ENCODE measurements around the gene BAD. TPM values are rescaled to one million over a fixed set of nuclear protein-coding genes. Genes with fewer than 3 reads are reported as not detected.
A peak's percentile ranks its signal among the peaks of the same experiment; 100 is the strongest.

Gene BAD
- total RNA-seq, 1 experiment from 2014 or later, result 67.4 TPM

- TF ChIP-seq CTCF (IDR thresholded peaks at IDR 0.05; ENCODE audit: unreplicated experiment), result peak; percentile 31
- intact Hi-C loops (cut with micrococcal nuclease), result loop anchor here (2.0 kb wide), 3 partner anchors 19 to 59 kb away; partner anchors contain the start of gene PPP1R14B
- H3K27me3 Mint-ChIP-seq (ENCODE audit: insufficient read depth, unreplicated experiment), result no peaks in the 10 kb centered on the region
- BruUV-seq (replicated peaks), result no TSS peak
- CTCF ChIA-PET, result interaction anchor here (0.6 to 2.3 kb wide), 3 partner anchors 26 to 243 kb away, joined by 4 to 6 read pairs (median 5); no protein-coding TSS in a partner anchor
- H3K27ac Mint-ChIP-seq (ENCODE audit: low read depth, unreplicated experiment), result peak overlapping the region; percentile 96
- H3K9me3 Mint-ChIP-seq (ENCODE audit: unreplicated experiment), result no peaks in the 10 kb centered on the region
- peaks cover 16% of the 10 kb centered on the region for H3K4me1 Mint-ChIP-seq (ENCODE audit: insufficient read depth, unreplicated experiment)
- H3K36me3 Mint-ChIP-seq (ENCODE audit: insufficient read depth, unreplicated experiment), result peaks cover 38% of the 10 kb centered on the region
- DNase-seq (ENCODE audit: unreplicated experiment), result peak; percentile 63
- POLR2A ChIA-PET, result interaction anchor here (0.7 to 5.8 kb wide), 14 partner anchors 11 to 121 kb away, joined by 3 to 107 read pairs (median 11); partner anchors contain the start of genes BAD, FKBP2, NUDT22 and PLCB3
- peak overlapping the region; percentile 99 for H3K4me3 Mint-ChIP-seq (ENCODE audit: unreplicated experiment)
These were observed 21.5 kb upstream of the BAD start for GRCh38 chr11:64305691-64306562.

- Mint-ChIP-seq H3K4me3 (ENCODE audit: unreplicated experiment) (peak within 1 kb of the TSS; percentile 99), H3K27ac (ENCODE audit: low read depth, unreplicated experiment) (peak within 1 kb of the TSS; percentile 96), H3K36me3 (ENCODE audit: insufficient read depth, unreplicated experiment) (peaks cover 36% of the 10 kb centered on the region), H3K27me3 (ENCODE audit: insufficient read depth, unreplicated experiment) (no peaks in the 10 kb centered on the region), H3K4me1 (ENCODE audit: insufficient read depth, unreplicated experiment) (peaks cover 18% of the 10 kb centered on the region), H3K9me3 (ENCODE audit: unreplicated experiment) (no peaks in the 10 kb centered on the region)
- POLR2A ChIA-PET, result interaction anchor here (0.5 to 5.8 kb wide), 22 partner anchors 12 to 1551 kb away, joined by 3 to 107 read pairs (median 6); partner anchors contain the start of genes BAD, FKBP2, NUDT22 and PLCB3
- no peak for TF ChIP-seq CTCF (IDR thresholded peaks at IDR 0.05; ENCODE audit: unreplicated experiment)
- intact Hi-C loops (cut with micrococcal nuclease), result loop anchor here (2.0 kb wide), 3 partner anchors 18 to 58 kb away; partner anchors contain the start of gene PPP1R14B
- CTCF ChIA-PET, result interaction anchor here (0.7 to 5.1 kb wide), 20 partner anchors 8 to 129 kb away, joined by 3 to 96 read pairs (median 7); partner anchors contain the start of genes BAD, FERMT3, GPR137 and PLCB3
- peak; percentile 98 for DNase-seq (ENCODE audit: unreplicated experiment)
- no TSS peak for BruUV-seq (replicated peaks)
These were observed 20.7 kb upstream of the BAD start, which contains the start of gene ESRRA for GRCh38 chr11:64305075-64305690. Gene ESRRA (plus strand): TSS chr11:64305524. CDS start chr11:64307180, 1,656 bp downstream.

GRCh38 chr11:64304316-64305072 lies 20.0 kb upstream of the BAD start:
- TSS peak; percentile 88 for BruUV-seq (replicated peaks)
- H3K4me1 Mint-ChIP-seq (ENCODE audit: insufficient read depth, unreplicated experiment), result peaks cover 18% of the 10 kb centered on the region
- H3K9me3 Mint-ChIP-seq (ENCODE audit: unreplicated experiment), result no peaks in the 10 kb centered on the region
- intact Hi-C loops (cut with micrococcal nuclease), result loop anchor here (1.0 to 5.0 kb wide), 5 partner anchors 18 to 117 kb away; partner anchors contain the start of genes PPP1R14B and STIP1
- TF ChIP-seq CTCF (IDR thresholded peaks at IDR 0.05; ENCODE audit: unreplicated experiment), result peak; percentile 78
- peak overlapping the region; percentile 99 for H3K4me3 Mint-ChIP-seq (ENCODE audit: unreplicated experiment)
- peaks cover 30% of the 10 kb centered on the region for H3K36me3 Mint-ChIP-seq (ENCODE audit: insufficient read depth, unreplicated experiment)
- CTCF ChIA-PET, result interaction anchor here (0.5 to 5.1 kb wide), 30 partner anchors 9 to 336 kb away, joined by 3 to 96 read pairs (median 5); partner anchors contain the start of genes BAD, FERMT3, GPR137 and PLCB3
- POLR2A ChIA-PET, result interaction anchor here (0.5 to 5.8 kb wide), 28 partner anchors 12 to 1551 kb away, joined by 3 to 107 read pairs (median 5); partner anchors contain the start of genes BAD, FKBP2, NUDT22 and PLCB3
- peak overlapping the region; percentile 83 for H3K27ac Mint-ChIP-seq (ENCODE audit: low read depth, unreplicated experiment)
- DNase-seq (ENCODE audit: unreplicated experiment), result peak; percentile 92
- H3K27me3 Mint-ChIP-seq (ENCODE audit: insufficient read depth, unreplicated experiment), result no peaks in the 10 kb centered on the region
